Upper lobe of left lung (tissue), 4 donors: ENCODE measurements around the gene MISP3.

Source experiments
- POLR2A ChIP-seq, 4 donors: fragments of 450-650 bp; IDR thresholded peaks; one replicate each; pipeline ENCODE4 v1.5.1; 2016 to 2017; ENCODE audit warnings: antibody characterized with exemption in 4 of 4, mild to moderate bottlenecking in 2 of 4
- TF ChIP-seq, protein P1 (sequence below), 6 experiments: fragments of 450-650 bp in 4 of 6; fragments of 200-600 bp in 2 of 6; sonication (generic) in 2 of 6; IDR thresholded peaks; one replicate each; pipeline ENCODE4 v1.5.1; 2016 to 2019; ENCODE audit warnings: antibody characterized with exemption in 6 of 6

DNA sequence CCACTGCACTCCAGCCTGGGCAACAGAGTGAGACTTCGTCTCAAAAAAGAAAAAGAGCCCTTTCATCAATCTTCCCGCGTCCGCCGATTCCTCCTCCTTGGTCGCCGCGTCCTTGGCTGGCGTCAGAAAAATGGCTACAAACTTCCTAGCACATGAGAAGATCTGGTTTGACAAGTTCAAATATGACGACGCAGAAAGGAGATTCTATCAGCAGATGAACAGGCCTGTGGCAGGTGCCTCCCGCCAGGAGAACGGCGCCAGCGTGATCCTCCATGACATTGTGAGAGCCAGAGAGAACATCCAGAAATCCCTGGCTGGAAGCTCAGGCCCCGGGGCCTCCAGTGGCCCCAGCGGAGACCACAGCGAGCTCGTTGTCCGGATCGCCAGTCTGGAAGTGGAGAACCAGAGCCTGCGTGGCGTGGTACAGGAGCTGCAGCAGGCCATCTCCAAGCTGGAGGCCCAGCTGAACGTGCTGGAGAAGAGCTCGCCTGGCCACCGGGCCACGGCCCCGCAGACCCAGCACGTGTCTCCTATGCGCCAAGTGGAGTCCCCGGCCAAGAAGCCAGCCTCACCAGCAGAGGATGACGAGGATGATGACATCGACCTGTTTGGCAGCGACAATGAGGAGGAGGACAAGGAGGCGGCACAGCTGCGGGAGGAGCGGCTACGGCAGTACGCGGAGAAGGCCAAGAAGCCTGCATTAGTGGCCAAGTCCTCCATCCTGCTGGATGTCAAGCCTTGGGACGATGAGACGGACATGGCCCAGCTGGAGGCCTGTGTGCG lies 2.1 kb upstream of the MISP3 start:
- TF ChIP-seq POLR2A (IDR thresholded peaks at IDR 0.05): no peak
- TF ChIP-seq, protein P1, sequence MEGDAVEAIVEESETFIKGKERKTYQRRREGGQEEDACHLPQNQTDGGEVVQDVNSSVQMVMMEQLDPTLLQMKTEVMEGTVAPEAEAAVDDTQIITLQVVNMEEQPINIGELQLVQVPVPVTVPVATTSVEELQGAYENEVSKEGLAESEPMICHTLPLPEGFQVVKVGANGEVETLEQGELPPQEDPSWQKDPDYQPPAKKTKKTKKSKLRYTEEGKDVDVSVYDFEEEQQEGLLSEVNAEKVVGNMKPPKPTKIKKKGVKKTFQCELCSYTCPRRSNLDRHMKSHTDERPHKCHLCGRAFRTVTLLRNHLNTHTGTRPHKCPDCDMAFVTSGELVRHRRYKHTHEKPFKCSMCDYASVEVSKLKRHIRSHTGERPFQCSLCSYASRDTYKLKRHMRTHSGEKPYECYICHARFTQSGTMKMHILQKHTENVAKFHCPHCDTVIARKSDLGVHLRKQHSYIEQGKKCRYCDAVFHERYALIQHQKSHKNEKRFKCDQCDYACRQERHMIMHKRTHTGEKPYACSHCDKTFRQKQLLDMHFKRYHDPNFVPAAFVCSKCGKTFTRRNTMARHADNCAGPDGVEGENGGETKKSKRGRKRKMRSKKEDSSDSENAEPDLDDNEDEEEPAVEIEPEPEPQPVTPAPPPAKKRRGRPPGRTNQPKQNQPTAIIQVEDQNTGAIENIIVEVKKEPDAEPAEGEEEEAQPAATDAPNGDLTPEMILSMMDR (IDR thresholded peaks at IDR 0.05): no peak
